HG03097 (cell line): ENCODE data around the gene GARNL3.

ENCODE experiments used
- ATAC-seq: cut with Tn5 transposase; IDR thresholded peaks from one replicate; pipeline ENCODE4 v1.9.1; 2021; ENCODE audit not compliant: unreplicated experiment, low FRiP score

GARNL3 gene

GRCh38 chr9:127308652-127309434, 44.3 kb downstream of the GARNL3 start:
- ATAC-seq: no peak

DNA sequence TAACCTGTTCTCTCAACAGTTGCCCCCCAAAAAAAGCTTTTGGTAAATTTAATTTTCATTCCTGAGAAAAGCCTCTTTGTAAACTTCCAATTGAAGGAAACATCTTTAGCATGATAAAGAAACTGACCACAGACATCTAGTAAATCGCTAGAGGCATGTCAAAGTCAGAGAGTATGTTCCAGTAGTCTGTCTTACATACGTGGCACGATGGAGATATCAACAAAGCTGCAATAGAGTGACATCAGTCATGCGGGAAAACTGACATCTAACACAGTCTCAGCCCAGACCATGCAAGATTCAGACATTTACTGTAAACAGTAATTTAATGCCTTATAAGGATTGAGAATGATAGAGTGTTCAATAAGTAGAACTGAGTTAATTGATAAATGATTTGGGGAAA, 45.1 kb downstream of the GARNL3 start:
- no peak for ATAC-seq

GRCh38 chr9:127311239-127311741, 46.7 kb downstream of the GARNL3 start:
- no peak for ATAC-seq

- ATAC-seq: no peak
Measured at GRCh38 chr9:127313042-127313560, 48.5 kb downstream of the GARNL3 start.

- ATAC-seq: no peak
Measured at GRCh38 chr9:127314911-127315310, 50.3 kb downstream of the GARNL3 start.

- ATAC-seq: no peak
Measured at GRCh38 chr9:127316586-127317323, 52.2 kb downstream of the GARNL3 start.

DNA sequence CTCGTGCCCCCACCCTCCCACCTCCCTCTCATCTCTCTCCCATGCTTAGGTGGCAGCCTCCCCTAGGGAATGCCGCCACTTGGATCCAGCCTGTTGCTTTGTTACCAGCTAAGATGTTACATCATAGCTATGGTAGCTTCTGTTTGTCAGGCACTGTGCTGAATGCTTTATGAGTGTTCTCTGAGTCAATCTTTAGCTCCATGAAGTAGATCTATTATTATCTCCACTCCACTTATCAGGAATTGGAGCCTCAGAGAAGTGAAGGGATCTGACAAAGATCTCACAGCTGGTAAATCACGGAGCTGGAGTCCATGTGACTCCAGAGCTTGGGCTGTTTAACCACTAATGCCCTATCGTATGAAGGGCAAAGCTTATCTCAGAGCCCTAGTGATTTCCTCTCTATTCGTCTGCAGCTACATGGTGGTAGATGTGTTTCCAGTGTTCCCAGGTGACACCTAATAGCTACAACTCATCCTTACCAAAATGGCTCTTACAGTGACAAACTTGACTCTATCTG, 54.1 kb downstream of the GARNL3 start:
- no peak for ATAC-seq

GRCh38 chr9:127319366-127320114, 55.0 kb downstream of the GARNL3 start:
- ATAC-seq: no peak

DNA sequence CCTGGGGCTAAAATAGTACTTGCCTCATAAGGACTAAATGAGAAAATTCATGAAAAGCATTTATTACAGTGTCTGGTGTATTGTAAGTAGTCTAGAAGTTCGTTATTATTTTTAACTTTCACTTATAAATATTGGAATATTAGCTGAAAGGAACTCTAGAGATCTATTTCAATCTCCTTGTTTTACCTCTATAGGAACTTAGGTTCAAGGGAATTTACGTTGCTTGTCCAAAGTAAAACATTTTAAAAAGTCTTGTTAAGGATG, 55.5 kb downstream of the GARNL3 start:
- no peak for ATAC-seq

GRCh38 chr9:127323393-127323792, 58.8 kb downstream of the GARNL3 start:
- ATAC-seq: no peak

- ATAC-seq: no peak
Measured at GRCh38 chr9:127330501-127330900, 65.9 kb downstream of the GARNL3 start.

DNA sequence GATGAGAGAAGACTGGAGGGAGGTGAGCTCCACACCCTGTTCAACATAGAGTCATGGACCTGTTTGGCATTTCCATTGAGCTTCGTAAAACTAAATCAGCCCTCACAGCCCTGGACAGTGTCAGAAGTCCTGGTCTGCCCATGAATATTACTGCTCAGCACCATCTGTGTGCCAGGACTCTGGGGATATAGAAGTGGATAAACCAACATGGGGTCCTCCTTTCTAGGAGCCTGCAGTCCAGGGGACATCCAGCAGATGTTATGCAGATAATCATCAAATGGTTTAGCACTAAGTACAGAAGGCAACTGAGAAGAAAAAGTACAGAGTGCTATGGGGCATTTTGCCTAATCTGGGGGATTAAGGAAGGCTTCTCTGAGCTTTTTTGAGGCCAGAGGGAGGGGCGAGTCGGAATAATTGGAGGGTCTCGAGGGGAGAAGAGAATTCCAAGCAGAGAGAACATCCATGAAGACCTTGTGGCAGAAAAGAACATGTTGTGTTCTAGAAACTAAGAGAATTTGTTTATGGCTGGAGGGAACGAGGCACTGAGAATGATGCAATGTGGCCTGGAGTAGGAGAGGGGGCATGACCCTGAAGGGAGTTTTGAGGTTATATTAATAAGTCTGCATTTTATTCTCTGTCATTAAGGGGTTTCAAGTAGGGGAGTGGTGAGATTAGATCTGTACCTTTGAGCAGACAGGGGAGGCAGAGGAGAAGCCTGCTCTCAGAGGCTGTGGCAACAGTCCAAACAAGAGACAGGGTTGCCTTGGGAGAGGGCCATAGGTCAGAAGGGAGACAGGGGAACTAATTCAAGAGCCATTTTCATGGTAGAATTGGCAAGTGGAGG, 68.9 kb downstream of the GARNL3 start:
- ATAC-seq: no peak

GRCh38 chr9:127334725-127335124, 70.2 kb downstream of the GARNL3 start:
- ATAC-seq: no peak

DNA sequence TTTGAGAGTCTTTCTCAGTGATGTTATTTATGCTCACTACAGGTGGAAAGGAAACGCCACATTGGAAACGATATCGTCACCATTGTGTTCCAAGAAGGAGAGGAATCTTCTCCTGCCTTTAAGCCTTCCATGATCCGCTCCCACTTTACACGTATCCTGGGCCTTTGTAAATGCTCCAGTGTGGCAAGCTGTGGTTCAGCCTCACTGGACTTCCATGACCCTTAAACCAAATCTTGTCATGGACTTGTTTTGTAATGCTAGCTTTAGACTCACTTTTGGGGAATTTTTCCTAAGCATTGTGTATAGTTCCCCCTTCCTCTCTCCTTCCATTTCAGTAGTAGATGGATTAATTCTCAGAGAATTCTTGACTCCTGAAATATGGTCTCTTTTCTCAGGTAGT, 71.5 kb downstream of the GARNL3 start:
- ATAC-seq: no peak

DNA sequence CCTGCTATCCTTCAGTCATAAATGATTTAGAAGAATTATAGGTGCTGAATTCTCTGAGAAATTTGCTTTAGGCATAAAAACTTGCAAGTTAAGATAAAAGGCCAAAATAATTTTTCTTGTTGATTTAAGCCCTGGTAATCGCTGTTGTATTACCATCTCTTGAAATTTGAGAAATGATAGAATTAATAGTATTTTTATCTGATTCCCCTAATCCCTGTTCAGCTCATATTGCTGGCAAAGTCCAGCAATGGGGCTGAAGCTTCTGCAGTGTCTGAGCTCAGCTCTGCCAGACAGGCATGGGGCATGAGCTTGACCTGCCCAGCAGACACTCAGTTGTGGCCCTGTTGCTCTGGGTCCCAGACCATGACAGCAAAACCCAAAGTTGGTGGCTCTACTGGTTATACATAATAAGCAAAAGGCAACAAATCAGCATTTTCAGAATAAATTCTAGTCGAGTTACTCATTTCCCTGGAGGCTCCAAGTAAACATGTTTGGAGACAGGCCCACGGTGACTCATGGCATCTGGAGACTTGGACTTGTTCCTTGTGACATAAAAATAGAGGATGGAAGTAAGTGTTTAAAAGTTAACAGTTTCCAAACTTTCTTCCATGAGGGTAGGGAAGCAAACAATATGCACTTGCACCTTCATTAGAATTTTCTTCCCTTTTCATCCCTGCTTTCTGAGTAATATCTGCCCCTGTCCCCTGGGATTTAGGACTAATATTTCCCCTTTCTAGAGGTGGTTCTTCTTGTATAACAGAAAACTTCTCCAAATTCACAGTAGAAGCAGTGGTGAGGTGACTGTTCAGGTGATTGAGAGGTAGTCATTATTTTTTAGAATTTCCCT, 72.2 kb downstream of the GARNL3 start:
- no peak for ATAC-seq

- no peak for ATAC-seq
Measured at GRCh38 chr9:127340721-127341120, 76.1 kb downstream of the GARNL3 start.

DNA sequence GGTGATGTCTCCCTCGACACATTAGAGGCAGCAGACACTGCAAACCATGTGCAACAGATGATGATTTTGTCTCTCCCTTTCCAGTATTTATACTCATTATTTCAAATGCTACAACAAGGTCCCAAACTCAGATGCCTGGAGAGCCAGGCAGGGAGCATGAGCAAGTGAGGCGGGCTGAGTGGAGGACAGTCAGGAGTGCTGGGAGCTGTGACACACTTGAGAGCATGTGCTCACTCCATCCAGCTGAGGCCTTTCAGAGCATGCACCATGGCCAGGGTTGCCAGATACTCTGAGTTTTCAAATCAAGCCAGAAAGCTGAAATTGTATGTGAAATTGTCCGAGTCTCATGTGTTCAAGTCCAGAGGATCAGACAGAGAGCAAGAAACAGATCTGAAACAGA, 76.6 kb downstream of the GARNL3 start:
- ATAC-seq: no peak

DNA sequence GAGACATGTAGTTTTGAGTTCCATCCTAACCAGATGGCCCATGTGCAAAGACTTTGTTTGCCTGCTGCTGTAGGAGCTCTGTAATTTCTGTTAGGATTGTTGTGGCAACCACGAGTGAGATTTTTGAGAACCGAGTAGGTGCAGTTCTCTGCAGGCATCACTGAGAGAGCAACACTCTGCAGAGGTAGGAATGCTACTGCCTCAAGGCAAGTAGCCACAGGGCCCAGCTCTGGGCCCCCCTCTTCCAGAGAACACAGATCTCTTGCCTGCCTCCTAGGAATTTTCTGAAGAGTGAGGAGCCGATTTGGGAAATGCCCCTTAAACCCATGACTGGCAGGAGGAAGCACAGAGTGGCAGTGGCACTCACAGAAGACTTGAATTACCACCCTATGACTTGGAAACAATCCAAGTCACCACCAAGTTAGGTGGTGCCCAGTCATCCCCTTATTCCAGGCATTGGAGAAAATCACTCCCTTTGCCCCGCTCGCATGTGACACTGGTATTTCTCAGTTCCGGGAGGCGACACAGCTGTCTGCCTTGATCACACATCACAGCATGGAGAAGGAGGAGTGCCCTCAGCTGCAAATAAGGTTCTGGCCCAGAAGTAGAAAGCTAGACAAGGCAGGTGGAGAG, 79.9 kb downstream of the GARNL3 start:
- no peak for ATAC-seq

DNA sequence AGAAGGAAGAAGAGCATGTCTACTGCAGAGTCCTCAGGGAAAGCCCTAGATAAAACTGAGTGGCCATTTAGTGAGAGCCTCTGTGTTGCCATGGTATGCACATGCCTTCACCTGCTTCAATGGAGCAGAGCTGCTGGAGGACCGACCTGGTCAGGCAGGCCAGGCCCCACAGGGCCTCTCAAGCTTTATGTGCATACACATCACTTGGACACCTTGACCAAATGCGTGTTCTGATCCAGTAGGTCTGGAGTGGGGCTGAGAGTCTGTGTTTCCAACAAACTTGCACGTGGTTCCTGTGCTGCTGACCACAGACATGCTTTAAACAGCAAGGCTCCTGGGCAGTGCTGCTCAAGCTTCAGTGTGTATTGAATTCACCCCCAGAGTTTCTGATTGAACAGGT, 81.0 kb downstream of the GARNL3 start:
- ATAC-seq: no peak
